ENCODE data around the gene BRS3.

The BRS3 gene

DNA sequence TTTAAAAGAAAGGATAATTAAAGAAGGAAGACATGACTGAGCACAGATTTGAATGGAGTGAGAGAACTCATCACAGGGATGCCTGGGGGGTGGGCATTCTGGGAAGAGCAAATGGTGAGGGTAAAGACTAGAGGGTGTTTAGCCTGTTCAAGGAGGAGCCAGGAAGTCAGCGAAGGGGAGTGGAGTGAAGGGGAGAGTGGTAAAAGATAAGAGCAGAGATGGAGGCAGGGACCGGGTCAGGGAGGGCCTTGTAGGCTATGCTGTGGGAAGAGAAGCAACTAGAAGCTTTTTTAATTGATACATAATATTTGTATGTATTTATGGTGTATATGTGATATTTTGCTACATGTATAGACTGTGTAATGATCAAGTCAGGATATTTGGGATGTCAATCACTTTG, 42.0 kb downstream of the BRS3 start:
- no peak for TF ChIP-seq CTCF (IDR thresholded peaks at IDR 0.05; ENCODE audit: control insufficient read depth, insufficient read depth, low read depth, low read length, missing control alignments)
- no peak for DNase-seq (ENCODE audit: low read depth)
- H3K4me3 ChIP-seq (ENCODE audit: control insufficient read depth, low read depth, low read length), result no peak overlapping the region

DNA sequence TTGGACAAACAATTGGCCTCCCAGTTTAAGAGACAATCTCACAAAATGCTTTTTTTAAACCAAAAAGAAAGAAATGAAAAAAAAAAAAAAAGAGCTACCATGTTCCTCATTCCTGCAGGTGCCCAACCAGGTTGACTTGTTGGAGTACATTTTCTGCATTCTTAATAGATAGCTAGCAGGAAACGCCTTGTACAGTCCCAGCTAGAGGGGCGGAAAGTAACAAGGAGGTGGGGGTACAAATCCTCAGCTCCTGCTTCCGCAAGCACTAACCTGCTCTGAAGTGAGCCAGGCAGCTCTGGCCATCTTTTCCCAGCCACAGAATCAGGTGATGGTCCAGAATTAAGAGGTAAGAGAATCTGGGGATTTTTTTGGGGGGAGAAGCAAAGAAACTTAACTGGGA, 44.2 kb downstream of the BRS3 start, which contains the start of gene VGLL1:
VGLL1 (plus strand) TSS at position 265 of the 400 bp plus-strand sequence. CDS start 3,806 bp downstream, outside the sequence.
- no peak for DNase-seq (ENCODE audit: low read depth)
- no peak for TF ChIP-seq CTCF (IDR thresholded peaks at IDR 0.05; ENCODE audit: control insufficient read depth, insufficient read depth, low read depth, low read length, missing control alignments)
- no peak within 1 kb of the TSS for H3K4me3 ChIP-seq (ENCODE audit: control insufficient read depth, low read depth, low read length)

GRCh38 chrX:136534131-136534530, 46.4 kb downstream of the BRS3 start:
- no peak for DNase-seq (ENCODE audit: low read depth)
- H3K4me3 ChIP-seq (ENCODE audit: control insufficient read depth, low read depth, low read length), result no peak overlapping the region
- no peak for TF ChIP-seq CTCF (IDR thresholded peaks at IDR 0.05; ENCODE audit: control insufficient read depth, insufficient read depth, low read depth, low read length, missing control alignments)

DNA sequence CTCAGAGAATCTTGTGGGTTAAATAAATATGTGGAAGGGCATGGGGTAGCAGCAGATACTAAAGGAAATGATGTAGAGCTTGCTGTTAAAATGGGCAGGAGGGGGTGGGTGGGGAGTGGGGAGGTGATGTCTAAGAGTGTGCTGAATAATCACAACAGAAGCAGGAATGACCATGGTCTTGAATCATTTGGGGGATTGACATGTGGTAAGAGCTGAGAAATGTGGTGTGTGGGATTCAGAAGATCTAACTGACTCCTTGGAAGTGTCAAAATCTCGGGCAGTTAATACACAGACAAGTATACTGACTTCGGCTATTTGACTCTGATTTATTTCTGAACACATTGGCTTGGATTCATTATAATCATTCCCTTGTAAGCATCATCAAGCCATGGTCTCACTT, 51.1 kb downstream of the BRS3 start:
- no peak for DNase-seq (ENCODE audit: low read depth)
- no peak overlapping the region for H3K4me3 ChIP-seq (ENCODE audit: control insufficient read depth, low read depth, low read length)
- no peak for TF ChIP-seq CTCF (IDR thresholded peaks at IDR 0.05; ENCODE audit: control insufficient read depth, insufficient read depth, low read depth, low read length, missing control alignments)

DNA sequence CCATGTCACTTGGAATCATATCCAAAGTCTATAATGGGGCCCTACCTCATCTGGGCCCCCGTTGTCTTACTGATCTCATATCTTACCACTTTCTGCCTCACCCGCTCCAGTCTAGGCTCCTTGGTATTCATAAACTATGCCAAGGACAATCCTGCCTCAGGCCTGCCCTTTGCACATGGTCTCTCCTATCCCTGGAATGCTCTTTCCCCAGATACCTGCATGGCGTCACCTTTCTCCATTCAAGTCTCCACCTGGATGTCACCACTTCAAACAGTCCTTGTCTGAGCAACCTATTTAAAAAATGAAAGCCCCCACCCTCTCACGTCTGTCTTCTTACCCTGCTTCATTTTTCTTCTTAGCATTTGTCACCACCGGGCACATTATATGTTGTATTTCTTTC, 52.5 kb downstream of the BRS3 start:
- no peak overlapping the region for H3K4me3 ChIP-seq (ENCODE audit: control insufficient read depth, low read depth, low read length)
- TF ChIP-seq CTCF (IDR thresholded peaks at IDR 0.05; ENCODE audit: control insufficient read depth, insufficient read depth, low read depth, low read length, missing control alignments), result no peak
- no peak for DNase-seq (ENCODE audit: low read depth)

DNA sequence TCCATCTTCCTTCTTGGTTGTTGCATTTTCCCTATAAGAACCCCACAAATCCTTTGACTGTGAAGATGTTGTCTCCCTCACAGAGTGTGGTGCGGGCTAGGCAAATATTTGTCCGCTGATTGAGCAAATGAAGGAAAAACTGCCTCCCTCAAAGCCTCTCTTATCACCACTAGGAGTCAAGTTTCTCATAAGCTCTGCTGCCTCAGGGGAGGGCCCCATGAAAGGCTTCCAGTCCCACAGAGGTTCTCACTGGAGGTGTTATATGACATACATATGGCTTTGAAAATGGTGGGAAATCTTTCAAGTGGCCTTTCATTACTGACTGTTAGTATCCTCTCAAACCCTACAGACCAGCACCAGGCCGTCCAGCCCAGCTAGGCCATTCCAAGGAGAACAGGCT, 53.5 kb downstream of the BRS3 start:
- DNase-seq (ENCODE audit: low read depth), result no peak
- H3K4me3 ChIP-seq (ENCODE audit: control insufficient read depth, low read depth, low read length), result no peak overlapping the region
- TF ChIP-seq CTCF (IDR thresholded peaks at IDR 0.05; ENCODE audit: control insufficient read depth, insufficient read depth, low read depth, low read length, missing control alignments), result no peak

GRCh38 chrX:136542281-136542680, 54.5 kb downstream of the BRS3 start:
- H3K4me3 ChIP-seq (ENCODE audit: control insufficient read depth, low read depth, low read length), result no peak overlapping the region
- no peak for DNase-seq (ENCODE audit: low read depth)
- TF ChIP-seq CTCF (IDR thresholded peaks at IDR 0.05; ENCODE audit: control insufficient read depth, insufficient read depth, low read depth, low read length, missing control alignments), result no peak

All from AG09309 (cell line).